ENCODE data around the gene FBXO2. TPM values are rescaled to one million over a fixed set of nuclear protein-coding genes. Genes with fewer than 3 reads are reported as not detected.

The FBXO2 gene
- polyA plus RNA-seq, 1 experiment, result 1.5 TPM

GRCh38 chr1:11700601-11701467 lies 46.6 kb upstream of the FBXO2 start:
- DNase-seq (ENCODE audit: low read depth, low spot score), result no peak

GRCh38 chr1:11697893-11698210 lies 43.6 kb upstream of the FBXO2 start:
- Histone ChIP-seq H3K9me3 (ENCODE audit: control insufficient read depth, insufficient read depth, low read length) (no peaks in the 10 kb centered on the region; the same call in 1 of the 2 replicates), H3K27ac (ENCODE audit: low read depth, low read length) (no peak overlapping the region), H3K27me3 (ENCODE audit: control insufficient read depth, insufficient read depth, low read length) (peaks cover 53% of the 10 kb centered on the region), H3K4me3 (ENCODE audit: low read depth, low read length) (no peak overlapping the region)
- POLR2A ChIA-PET, result no interaction called here
- no peak for TF ChIP-seq CTCF (IDR thresholded peaks at IDR 0.05; ENCODE audit: low read depth, low read length)
- no peak for DNase-seq (ENCODE audit: low read depth, low spot score)
- CTCF ChIA-PET, result interaction anchor here (0.7 kb wide), 1 partner anchor 22 kb away, joined by 8 read pairs; no protein-coding TSS in a partner anchor

More at GRCh38 chr1:11700601-11701467, 46.6 kb upstream of the FBXO2 start:
- ChIA-PET POLR2A (interaction anchor here (0.7 kb wide), 1 partner anchor 19 kb away, joined by 3 read pairs; no protein-coding TSS in a partner anchor), CTCF (interaction anchor here (0.6 to 1.5 kb wide), 4 partner anchors 10 to 57 kb away, joined by 3 to 4 read pairs (median 3); no protein-coding TSS in a partner anchor)
- no peak overlapping the region for H3K27ac ChIP-seq (ENCODE audit: low read depth, low read length)
- peaks cover 48% of the 10 kb centered on the region for H3K27me3 ChIP-seq (ENCODE audit: control insufficient read depth, insufficient read depth, low read length)
- H3K4me3 ChIP-seq (ENCODE audit: low read depth, low read length), result no peak overlapping the region
- TF ChIP-seq CTCF (IDR thresholded peaks at IDR 0.05; ENCODE audit: low read depth, low read length), result no peak
- no peaks in the 10 kb centered on the region; the same call in 1 of the 2 replicates for H3K9me3 ChIP-seq (ENCODE audit: control insufficient read depth, insufficient read depth, low read length)

GRCh38 chr1:11697188-11697892 lies 43.1 kb upstream of the FBXO2 start:
- ChIA-PET POLR2A (interaction anchor here (0.5 to 0.6 kb wide), 2 partner anchors 11 to 609 kb away, joined by 3 to 4 read pairs; no protein-coding TSS in a partner anchor), CTCF (no interaction called here)
- Histone ChIP-seq H3K9me3 (ENCODE audit: control insufficient read depth, insufficient read depth, low read length) (no peaks in the 10 kb centered on the region; the same call in 1 of the 2 replicates), H3K27me3 (ENCODE audit: control insufficient read depth, insufficient read depth, low read length) (peaks cover 54% of the 10 kb centered on the region), H3K27ac (ENCODE audit: low read depth, low read length) (no peak overlapping the region), H3K4me3 (ENCODE audit: low read depth, low read length) (no peak overlapping the region)
- no peak for DNase-seq (ENCODE audit: low read depth, low spot score)
- TF ChIP-seq CTCF (IDR thresholded peaks at IDR 0.05; ENCODE audit: low read depth, low read length), result no peak

- peaks cover 60% of the 10 kb centered on the region for H3K27me3 ChIP-seq (ENCODE audit: control insufficient read depth, insufficient read depth, low read length)
- ChIA-PET CTCF (interaction anchor here (1.2 to 1.5 kb wide), 2 partner anchors 14 to 15 kb away, joined by 3 to 6 read pairs; no protein-coding TSS in a partner anchor), POLR2A (no interaction called here)
- no peaks in the 10 kb centered on the region; the same call in 1 of the 2 replicates for H3K9me3 ChIP-seq (ENCODE audit: control insufficient read depth, insufficient read depth, low read length)
- no peak overlapping the region for H3K27ac ChIP-seq (ENCODE audit: low read depth, low read length)
- TF ChIP-seq CTCF (IDR thresholded peaks at IDR 0.05; ENCODE audit: low read depth, low read length), result no peak
- H3K4me3 ChIP-seq (ENCODE audit: low read depth, low read length), result no peak overlapping the region
- no peak for DNase-seq (ENCODE audit: low read depth, low spot score)
Measured at GRCh38 chr1:11695861-11696260, 41.6 kb upstream of the FBXO2 start.
